ENCODE data around the gene STAB2.

Gene STAB2

GRCh38 chr12:103778781-103779180, 191.7 kb downstream of the STAB2 start:
- no peak overlapping the region for H3K27ac ChIP-seq
- TF ChIP-seq CTCF (conservative IDR thresholded peaks at IDR 0.05): no peak

DNA sequence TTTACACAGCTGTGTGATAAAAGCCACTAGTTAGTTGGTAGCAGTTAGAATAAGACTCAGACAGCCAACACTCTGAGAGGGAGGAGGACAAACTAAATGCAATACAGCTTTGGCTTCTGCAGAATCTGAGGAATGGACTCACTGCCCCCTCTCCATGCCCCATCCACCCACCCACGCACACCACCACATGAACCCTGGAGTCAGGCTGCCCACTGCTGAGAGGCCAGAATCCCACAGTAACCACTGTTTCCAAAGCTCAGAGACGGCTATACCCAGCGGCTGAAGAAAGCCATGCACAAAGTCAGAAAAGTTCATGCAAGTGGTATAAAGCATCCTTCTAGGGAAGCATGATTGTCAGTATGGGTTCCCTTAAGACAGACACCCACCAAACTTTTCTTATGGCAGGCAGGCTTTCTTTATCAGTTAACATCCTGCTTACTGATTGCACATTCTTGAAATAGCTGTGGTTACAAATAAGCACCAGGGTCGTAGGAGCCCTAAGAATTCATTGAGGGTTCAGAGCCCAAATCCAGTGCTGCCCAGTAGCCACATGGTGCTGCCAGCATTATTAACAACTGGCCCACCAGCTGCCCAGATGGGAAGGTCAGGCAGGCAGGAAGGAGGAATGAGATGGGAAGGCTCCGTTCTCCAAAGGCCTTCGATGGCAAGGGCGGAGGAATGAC, 192.5 kb downstream of the STAB2 start:
- no peak for TF ChIP-seq CTCF (conservative IDR thresholded peaks at IDR 0.05)
- H3K27ac ChIP-seq: no peak overlapping the region

DNA sequence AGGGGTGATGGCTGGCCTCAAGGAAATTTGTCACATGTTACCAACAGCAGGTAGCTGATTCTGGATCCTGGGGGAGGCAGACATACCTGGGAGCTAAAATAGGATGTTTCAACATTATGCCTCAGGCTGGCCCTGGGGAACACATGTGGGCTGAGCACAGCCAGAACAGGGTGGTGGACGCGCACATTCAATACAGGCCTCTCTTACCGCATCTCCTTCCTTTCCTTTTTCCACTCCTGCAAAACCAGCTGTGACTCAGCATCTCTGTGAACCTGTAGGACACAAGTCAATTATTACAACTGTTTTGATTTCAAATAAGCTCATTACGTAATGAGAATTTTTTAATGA, 193.0 kb downstream of the STAB2 start:
- TF ChIP-seq CTCF (conservative IDR thresholded peaks at IDR 0.05): no peak
- H3K27ac ChIP-seq: no peak overlapping the region

DNA sequence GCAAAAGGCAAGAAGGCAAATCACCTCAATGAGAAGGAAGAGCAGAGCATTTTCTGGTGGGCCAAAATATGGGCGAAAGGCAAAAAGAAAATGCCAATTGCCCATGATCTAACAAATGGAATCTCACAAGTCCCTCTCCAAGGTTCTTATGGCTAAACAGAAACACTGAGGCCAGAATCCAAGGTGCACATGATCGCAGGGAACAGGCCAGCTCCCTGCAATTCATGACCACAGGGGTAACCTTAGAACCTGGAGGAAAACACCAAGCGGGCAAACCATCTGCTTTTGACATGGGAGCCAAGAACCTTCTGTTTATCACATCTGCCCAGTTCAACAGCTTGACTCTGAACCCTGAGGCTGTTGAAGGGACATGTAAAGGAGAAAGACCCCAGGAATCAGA, 193.9 kb downstream of the STAB2 start:
- no peak for TF ChIP-seq CTCF (conservative IDR thresholded peaks at IDR 0.05)
- no peak overlapping the region for H3K27ac ChIP-seq

DNA sequence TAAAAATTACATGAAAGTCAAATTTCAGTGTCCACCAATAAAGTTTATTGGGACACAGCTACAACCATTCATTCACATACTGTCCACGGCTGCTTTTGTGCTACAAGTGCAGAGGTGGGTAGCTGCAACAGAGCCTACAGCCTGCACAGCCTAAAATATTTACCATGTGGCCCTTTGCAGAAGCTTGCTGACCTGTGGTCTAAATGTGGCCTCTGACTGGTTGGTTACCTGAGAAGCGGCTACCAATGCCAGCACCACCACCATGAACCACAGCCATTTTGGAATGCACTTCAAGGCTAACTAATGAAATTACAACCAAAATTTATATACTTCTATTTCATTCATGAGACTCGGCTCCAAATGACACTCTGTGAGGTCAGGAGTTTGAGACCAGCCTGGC, 195.3 kb downstream of the STAB2 start:
- no peak for TF ChIP-seq CTCF (conservative IDR thresholded peaks at IDR 0.05)
- no peak overlapping the region for H3K27ac ChIP-seq

- TF ChIP-seq CTCF (conservative IDR thresholded peaks at IDR 0.05): peak; percentile 46
- H3K27ac ChIP-seq: no peak overlapping the region
Measured at GRCh38 chr12:103783744-103784664, 196.9 kb downstream of the STAB2 start.

- no peak for TF ChIP-seq CTCF (conservative IDR thresholded peaks at IDR 0.05)
- no peak overlapping the region for H3K27ac ChIP-seq
Measured at GRCh38 chr12:103785243-103786031, 198.4 kb downstream of the STAB2 start.
